HepG2 (cell line): ENCODE data around the gene BCAS3. TPM values are rescaled to one million over a fixed set of nuclear protein-coding genes. Genes with fewer than 3 reads are reported as not detected.

ENCODE experiments used
- ATF7 ChIP-seq, 2 experiments: fragments of 450-650 bp in 1 of 2; sonication (generic) in 1 of 2; formaldehyde crosslinking in 1 of 2; IDR thresholded peaks; 2 replicates each; pipeline versions ENCODE4 v1.4.0 to v1.6.1; 2016 to 2020; ENCODE audit warnings: antibody characterized with exemption in 1 of 2, mild to moderate bottlenecking in 1 of 2, missing genetic modification reagents in 1 of 2
- CHD4 ChIP-seq: fragments of 200-600 bp; sonication (generic); IDR thresholded peaks from 2 replicates; pipeline ENCODE4 v1.7.0; 2017; ENCODE audit warnings: mild to moderate bottlenecking, low read length, borderline replicate concordance
- KLF13 ChIP-seq: sonication (generic); formaldehyde crosslinking; IDR thresholded peaks from 2 replicates; pipeline ENCODE4 v1.4.0; 2020; ENCODE audit warnings: mild to moderate bottlenecking, missing genetic modification reagents
- SIX1 ChIP-seq: sonication (generic); formaldehyde crosslinking; IDR thresholded peaks from 2 replicates; pipeline ENCODE4 v1.4.0; 2020; ENCODE audit warnings: missing genetic modification reagents, borderline replicate concordance
- SOX5 ChIP-seq: IDR thresholded peaks from 2 replicates; pipeline ENCODE4 v1.6.1; 2016; ENCODE audit warnings: borderline replicate concordance
- SUZ12 ChIP-seq: fragments of 150-350 bp; IDR thresholded peaks from 2 replicates; pipeline ENCODE4 v1.6.1; 2014; ENCODE audit warnings: low read depth, low read length
- ZNF12 ChIP-seq: sonication (generic); formaldehyde crosslinking; IDR thresholded peaks from 2 replicates; pipeline ENCODE4 v1.5.0; 2020; ENCODE audit warnings: missing genetic modification reagents
- ZNF432 ChIP-seq: sonication (generic); formaldehyde crosslinking; IDR thresholded peaks from 2 replicates; pipeline ENCODE4 v1.5.0; 2020; ENCODE audit warnings: missing genetic modification reagents, mild to moderate bottlenecking, borderline replicate concordance
- ZNF543 ChIP-seq: sonication (generic); formaldehyde crosslinking; IDR thresholded peaks from 2 replicates; pipeline ENCODE4 v1.4.0; 2020; ENCODE audit warnings: mild to moderate bottlenecking, missing genetic modification reagents
- ZNF552 ChIP-seq: sonication (generic); formaldehyde crosslinking; IDR thresholded peaks from 2 replicates; pipeline ENCODE4 v1.9.0; 2022; ENCODE audit warnings: missing genetic modification reagents, mild to moderate bottlenecking, borderline replicate concordance
- polyA plus RNA-seq, 8 experiments: library from polyadenylated mRNA; depleted of rRNA in 3 of 8; stranded (reverse) in 7 of 8; unstranded in 1 of 8; fragments of >200 nt; fragmentation: Illumina TruSeq in 4 of 8; extraction: Trizol in 4 of 8; gene quantifications; 2 replicates each; pipeline versions ENCODE4 v1.2.1 to v1.2.3, GENCODE V29; 2011 to 2016; ENCODE audit warnings: low read depth in 4 of 8, missing spikeins in 1 of 8, mixed read lengths in 1 of 8; ENCODE audit not compliant: insufficient read depth in 1 of 8
- total RNA-seq, 5 experiments: library from RNA; depleted of rRNA; stranded (reverse); fragments of >200 nt; fragmentation: Illumina TruSeq; extraction: Trizol; gene quantifications; 2 replicates each; pipeline ENCODE4 v1.2.3, GENCODE V29; 2016; ENCODE audit warnings: low read depth in 1 of 5
- TF ChIP-seq, protein P1 (sequence below): sonication (generic); formaldehyde crosslinking; IDR thresholded peaks from 2 replicates; pipeline ENCODE4 v1.8.0; 2022; ENCODE audit warnings: missing genetic modification reagents, mild to moderate bottlenecking, moderate library complexity, borderline replicate concordance
- TF ChIP-seq, protein P2 (sequence below): sonication (generic); formaldehyde crosslinking; IDR thresholded peaks from 2 replicates; pipeline ENCODE4 v1.5.1; 2020; ENCODE audit warnings: missing genetic modification reagents, mild to moderate bottlenecking, borderline replicate concordance
- TF ChIP-seq, protein P3 (sequence below): IDR thresholded peaks from 2 replicates; pipeline ENCODE4 v1.6.1; 2016; ENCODE audit warnings: low read depth, control low read depth
- TF ChIP-seq, protein P4 (sequence below): sonication (generic); formaldehyde crosslinking; IDR thresholded peaks from 2 replicates; pipeline ENCODE4 v1.8.1; 2023; ENCODE audit warnings: missing genetic modification reagents, inconsistent platforms, borderline replicate concordance
- TF ChIP-seq, protein P5 (sequence below): sonication (generic); formaldehyde crosslinking; IDR thresholded peaks from 2 replicates; pipeline ENCODE4 v1.8.1; 2022; ENCODE audit warnings: mild to moderate bottlenecking, missing genetic modification reagents

BCAS3 gene
- total and polyA plus RNA-seq, 2 of the 13 experiments (the other 11 are each of a cell fraction or from before 2014, with no cell fraction given): 10.7 to 11.2 TPM

DNA sequence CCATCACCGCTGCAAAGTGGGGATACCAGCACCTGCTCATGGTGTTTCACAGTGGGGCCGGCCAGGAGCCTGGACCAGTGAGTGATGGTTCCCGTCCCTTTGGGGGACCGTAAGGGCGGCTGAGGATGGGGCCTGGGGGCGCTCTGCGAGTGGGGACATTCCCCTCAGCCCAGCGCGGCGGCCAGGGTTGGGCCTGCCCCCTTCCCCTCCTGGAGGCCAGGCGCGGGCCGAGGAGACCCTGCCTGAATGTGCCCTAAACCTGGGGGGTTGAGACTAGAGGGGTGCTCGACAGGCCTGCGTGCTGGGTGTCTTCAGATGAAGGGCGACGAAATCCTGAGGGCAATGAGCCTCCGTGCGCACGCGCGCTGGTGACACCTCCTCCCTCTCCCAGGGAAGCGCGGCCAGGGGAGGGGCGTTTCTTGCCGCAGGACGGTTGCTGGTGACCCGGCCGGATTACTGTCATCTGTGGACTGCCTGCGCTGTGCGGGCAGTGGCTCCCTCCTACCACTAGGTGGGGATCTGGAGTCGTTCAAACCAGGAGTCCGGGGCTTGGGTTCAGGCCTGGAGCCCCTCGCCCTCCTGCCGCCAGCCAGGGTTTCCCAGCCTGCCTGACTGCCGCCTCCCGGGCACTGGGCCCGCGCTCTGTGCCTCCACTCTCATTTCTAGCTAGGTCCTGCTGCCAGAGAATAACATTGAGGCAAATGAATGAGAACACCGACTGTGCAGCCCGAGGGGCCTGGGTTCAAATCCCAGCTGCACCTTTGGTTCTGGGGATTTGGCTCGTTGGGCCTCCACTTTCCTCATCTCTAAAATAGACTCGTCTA, 739.1 kb downstream of the BCAS3 start (continued):
- no peak for TF ChIP-seq KLF13 (CRISPR knock-in tag)
- TF ChIP-seq ZNF543 (CRISPR knock-in tag): no peak
- TF ChIP-seq, protein P1, sequence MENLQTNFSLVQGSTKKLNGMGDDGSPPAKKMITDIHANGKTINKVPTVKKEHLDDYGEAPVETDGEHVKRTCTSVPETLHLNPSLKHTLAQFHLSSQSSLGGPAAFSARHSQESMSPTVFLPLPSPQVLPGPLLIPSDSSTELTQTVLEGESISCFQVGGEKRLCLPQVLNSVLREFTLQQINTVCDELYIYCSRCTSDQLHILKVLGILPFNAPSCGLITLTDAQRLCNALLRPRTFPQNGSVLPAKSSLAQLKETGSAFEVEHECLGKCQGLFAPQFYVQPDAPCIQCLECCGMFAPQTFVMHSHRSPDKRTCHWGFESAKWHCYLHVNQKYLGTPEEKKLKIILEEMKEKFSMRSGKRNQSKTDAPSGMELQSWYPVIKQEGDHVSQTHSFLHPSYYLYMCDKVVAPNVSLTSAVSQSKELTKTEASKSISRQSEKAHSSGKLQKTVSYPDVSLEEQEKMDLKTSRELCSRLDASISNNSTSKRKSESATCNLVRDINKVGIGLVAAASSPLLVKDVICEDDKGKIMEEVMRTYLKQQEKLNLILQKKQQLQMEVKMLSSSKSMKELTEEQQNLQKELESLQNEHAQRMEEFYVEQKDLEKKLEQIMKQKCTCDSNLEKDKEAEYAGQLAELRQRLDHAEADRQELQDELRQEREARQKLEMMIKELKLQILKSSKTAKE: no peak
- TF ChIP-seq SUZ12: no peak
- no peak for TF ChIP-seq ZNF12 (CRISPR knock-in tag)
- TF ChIP-seq, protein P2, sequence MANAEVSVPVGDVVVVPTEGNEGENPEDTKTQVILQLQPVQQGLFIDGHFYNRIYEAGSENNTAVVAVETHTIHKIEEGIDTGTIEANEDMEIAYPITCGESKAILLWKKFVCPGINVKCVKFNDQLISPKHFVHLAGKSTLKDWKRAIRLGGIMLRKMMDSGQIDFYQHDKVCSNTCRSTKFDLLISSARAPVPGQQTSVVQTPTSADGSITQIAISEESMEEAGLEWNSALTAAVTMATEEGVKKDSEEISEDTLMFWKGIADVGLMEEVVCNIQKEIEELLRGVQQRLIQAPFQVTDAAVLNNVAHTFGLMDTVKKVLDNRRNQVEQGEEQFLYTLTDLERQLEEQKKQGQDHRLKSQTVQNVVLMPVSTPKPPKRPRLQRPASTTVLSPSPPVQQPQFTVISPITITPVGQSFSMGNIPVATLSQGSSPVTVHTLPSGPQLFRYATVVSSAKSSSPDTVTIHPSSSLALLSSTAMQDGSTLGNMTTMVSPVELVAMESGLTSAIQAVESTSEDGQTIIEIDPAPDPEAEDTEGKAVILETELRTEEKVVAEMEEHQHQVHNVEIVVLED: no peak
- no peak for TF ChIP-seq SIX1 (CRISPR knock-in tag)
- no peak for TF ChIP-seq CHD4
- no peak for TF ChIP-seq ZNF432 (CRISPR knock-in tag)
- TF ChIP-seq, protein P3, sequence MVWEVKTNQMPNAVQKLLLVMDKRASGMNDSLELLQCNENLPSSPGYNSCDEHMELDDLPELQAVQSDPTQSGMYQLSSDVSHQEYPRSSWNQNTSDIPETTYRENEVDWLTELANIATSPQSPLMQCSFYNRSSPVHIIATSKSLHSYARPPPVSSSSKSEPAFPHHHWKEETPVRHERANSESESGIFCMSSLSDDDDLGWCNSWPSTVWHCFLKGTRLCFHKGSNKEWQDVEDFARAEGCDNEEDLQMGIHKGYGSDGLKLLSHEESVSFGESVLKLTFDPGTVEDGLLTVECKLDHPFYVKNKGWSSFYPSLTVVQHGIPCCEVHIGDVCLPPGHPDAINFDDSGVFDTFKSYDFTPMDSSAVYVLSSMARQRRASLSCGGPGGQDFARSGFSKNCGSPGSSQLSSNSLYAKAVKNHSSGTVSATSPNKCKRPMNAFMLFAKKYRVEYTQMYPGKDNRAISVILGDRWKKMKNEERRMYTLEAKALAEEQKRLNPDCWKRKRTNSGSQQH: no peak
- TF ChIP-seq ZNF552: peak; percentile 52; the same call in 1 of the 2 replicates
- TF ChIP-seq, protein P4, sequence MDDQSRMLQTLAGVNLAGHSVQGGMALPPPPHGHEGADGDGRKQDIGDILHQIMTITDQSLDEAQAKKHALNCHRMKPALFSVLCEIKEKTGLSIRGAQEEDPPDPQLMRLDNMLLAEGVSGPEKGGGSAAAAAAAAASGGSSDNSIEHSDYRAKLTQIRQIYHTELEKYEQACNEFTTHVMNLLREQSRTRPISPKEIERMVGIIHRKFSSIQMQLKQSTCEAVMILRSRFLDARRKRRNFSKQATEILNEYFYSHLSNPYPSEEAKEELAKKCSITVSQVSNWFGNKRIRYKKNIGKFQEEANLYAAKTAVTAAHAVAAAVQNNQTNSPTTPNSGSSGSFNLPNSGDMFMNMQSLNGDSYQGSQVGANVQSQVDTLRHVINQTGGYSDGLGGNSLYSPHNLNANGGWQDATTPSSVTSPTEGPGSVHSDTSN (CRISPR knock-in tag): no peak
- TF ChIP-seq, protein P5, sequence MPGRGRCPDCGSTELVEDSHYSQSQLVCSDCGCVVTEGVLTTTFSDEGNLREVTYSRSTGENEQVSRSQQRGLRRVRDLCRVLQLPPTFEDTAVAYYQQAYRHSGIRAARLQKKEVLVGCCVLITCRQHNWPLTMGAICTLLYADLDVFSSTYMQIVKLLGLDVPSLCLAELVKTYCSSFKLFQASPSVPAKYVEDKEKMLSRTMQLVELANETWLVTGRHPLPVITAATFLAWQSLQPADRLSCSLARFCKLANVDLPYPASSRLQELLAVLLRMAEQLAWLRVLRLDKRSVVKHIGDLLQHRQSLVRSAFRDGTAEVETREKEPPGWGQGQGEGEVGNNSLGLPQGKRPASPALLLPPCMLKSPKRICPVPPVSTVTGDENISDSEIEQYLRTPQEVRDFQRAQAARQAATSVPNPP (CRISPR knock-in tag): no peak
- no peak for TF ChIP-seq ATF7 (IDR thresholded peaks at IDR 0.05)
- TF ChIP-seq ATF7 (CRISPR knock-in tag; IDR thresholded peaks at IDR 0.05): peak; percentile 81
- no peak for TF ChIP-seq SOX5 (CRISPR knock-in tag)
